Measurements from ENCODE around the gene DHRS2. TPM values are rescaled to one million over a fixed set of nuclear protein-coding genes. Genes with fewer than 3 reads are reported as not detected.
A peak's percentile ranks its signal among the peaks of the same experiment; 100 is the strongest.
"Not testable (repeated sequence)": the region's sequence is repeated elsewhere in the genome, so short reads cannot be mapped to it uniquely, and the experiment has no call there.

Gene DHRS2
- total RNA-seq, 4 donors from 2014 or later, result 0.28 to 0.37 TPM; not detected in 2

DNA sequence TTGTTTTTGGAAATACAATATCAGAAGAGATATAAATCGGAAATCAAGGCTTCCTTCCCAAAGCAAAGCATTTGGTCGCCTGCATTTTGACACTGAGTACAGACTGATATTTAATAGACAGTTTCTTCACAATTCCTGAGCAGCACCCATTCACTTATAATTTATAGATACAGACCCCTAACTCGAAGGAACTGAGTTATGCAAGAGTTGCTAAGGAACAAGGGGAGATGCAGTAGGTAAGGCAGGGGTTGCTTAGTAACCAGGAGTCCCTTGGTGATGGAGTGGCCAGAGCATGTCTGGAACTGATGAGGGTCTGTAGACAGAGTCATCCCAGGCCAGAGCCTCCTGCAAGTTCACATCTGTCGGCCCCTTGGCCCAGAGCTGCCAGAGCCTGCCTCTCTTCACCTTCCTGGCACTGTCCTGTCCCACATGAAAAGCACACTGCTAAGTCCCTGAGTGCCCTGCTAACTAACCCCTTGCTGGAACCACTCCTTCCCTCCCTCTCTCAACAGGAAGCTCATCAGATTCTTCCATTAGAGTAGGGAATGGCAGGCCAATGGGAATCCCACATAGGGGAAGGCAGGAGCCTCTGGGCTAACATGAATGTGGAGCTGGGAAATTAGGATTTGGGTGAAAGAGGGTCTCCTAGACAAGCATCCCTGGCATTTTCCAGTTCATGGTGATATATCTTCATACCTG lies 3.6 kb upstream of the DHRS2 start:
- Histone ChIP-seq H3K9me3 (no peaks in the 10 kb centered on the region), H3K27me3 (no peaks in the 10 kb centered on the region), H3K4me3 (no peak overlapping the region), H3K4me1 (no peaks in the 10 kb centered on the region), H3K36me3 (no peaks in the 10 kb centered on the region), H3K27ac (peak overlapping the region; percentile 23 to 34)
- no peak for TF ChIP-seq POLR2A (IDR thresholded peaks at IDR 0.05)
- TF ChIP-seq, protein P1, sequence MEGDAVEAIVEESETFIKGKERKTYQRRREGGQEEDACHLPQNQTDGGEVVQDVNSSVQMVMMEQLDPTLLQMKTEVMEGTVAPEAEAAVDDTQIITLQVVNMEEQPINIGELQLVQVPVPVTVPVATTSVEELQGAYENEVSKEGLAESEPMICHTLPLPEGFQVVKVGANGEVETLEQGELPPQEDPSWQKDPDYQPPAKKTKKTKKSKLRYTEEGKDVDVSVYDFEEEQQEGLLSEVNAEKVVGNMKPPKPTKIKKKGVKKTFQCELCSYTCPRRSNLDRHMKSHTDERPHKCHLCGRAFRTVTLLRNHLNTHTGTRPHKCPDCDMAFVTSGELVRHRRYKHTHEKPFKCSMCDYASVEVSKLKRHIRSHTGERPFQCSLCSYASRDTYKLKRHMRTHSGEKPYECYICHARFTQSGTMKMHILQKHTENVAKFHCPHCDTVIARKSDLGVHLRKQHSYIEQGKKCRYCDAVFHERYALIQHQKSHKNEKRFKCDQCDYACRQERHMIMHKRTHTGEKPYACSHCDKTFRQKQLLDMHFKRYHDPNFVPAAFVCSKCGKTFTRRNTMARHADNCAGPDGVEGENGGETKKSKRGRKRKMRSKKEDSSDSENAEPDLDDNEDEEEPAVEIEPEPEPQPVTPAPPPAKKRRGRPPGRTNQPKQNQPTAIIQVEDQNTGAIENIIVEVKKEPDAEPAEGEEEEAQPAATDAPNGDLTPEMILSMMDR (IDR thresholded peaks at IDR 0.05), result no peak
- DNase-seq, result no peak
- intact Hi-C loops (cut with DNase I; ENCODE audit: low total_unique reads), result no loop called here

DNA sequence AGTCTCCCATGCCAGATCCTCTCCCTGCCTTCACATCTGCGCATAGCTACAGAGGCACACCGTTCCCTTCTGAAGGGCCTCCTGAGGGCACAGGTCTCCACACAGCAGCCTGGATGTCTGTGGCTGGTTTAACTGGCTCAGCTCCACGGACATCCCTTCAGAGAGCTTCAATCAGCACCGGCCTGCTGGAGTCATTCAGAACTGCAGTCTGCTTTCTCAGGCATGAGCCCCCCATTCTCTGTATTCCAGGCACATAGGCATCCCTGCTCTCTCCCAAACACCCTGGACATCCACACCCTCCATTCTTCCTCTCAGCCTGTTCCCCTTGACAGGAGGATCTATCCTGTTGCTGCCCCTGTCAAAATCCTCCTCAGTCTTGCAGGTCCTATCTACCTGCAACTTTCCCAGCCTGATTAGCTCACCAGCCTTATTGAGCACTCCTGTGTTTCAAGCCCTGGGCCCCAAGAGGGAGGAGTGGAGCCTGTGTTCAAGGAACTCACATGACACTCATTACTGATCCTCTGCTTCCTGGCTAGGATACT lies 2.9 kb upstream of the DHRS2 start:
- Histone ChIP-seq H3K27me3 (no peaks in the 10 kb centered on the region), H3K4me1 (no peaks in the 10 kb centered on the region), H3K4me3 (no peak overlapping the region), H3K27ac (no peak overlapping the region), H3K9me3 (no peaks in the 10 kb centered on the region), H3K36me3 (no peaks in the 10 kb centered on the region)
- intact Hi-C loops (cut with DNase I; ENCODE audit: low total_unique reads), result no loop called here
- no peak for TF ChIP-seq POLR2A (IDR thresholded peaks at IDR 0.05)
- TF ChIP-seq, protein P1 (IDR thresholded peaks at IDR 0.05), result no peak
- DNase-seq, result no peak

DNA sequence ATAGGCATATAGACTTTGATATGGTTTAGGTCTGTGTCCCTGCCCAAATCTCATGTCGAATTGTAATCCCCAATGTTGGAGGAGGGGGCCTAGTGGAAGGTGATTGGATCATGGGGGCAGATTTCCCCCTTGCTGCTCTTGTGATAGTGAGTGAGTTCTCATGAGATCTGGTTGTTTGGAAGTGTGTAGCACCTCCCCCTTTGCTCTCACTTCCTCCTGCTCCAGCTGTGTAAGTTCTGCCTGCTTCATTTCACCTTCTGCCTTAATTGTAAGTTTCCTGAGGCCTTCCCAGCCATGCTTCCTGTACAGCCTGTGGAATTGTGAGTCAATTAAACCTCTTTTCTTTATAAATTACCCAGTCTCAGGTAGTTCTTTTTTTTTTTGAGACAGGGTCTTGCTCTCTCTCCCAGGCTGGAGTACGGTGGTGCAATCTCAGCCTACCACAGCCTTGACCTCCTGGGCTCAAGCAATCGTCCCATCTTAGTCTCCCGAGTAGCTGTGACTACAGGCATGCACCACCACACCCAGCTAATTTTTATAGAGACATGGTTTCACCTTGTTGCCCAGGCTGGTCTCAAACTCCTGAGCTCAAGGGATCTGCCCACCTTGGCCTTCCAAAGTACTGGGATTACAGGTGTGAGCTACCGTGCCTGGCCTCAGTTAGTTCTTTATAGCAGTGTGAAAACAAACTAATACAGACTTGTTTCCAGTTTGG lies 1.3 kb upstream of the DHRS2 start:
- DNase-seq; H3K4me1 ChIP-seq; H3K27me3 ChIP-seq; H3K9me3 ChIP-seq; H3K36me3 ChIP-seq; H3K4me3 ChIP-seq; H3K27ac ChIP-seq; intact Hi-C loops (cut with DNase I; ENCODE audit: low total_unique reads): not testable (repeated sequence)

DNA sequence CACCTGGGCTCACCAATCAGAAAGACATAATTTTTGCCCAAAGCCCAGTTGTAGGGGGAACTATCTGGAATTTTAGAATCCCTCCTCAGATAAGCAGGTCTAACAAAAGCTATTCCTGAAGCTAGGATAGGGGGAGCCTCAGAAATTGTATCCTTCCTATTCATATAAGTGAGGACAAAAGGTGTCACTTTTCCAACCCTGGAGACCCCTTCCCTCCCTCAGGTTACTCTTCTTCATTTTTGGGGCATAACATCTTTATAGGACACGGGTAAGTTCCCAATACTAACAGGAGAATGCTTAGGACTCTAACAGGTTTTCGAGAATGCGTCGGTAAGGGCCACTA lies 1.1 kb downstream of the DHRS2 start:
- H3K36me3 ChIP-seq; H3K4me1 ChIP-seq; H3K27me3 ChIP-seq; H3K4me3 ChIP-seq; intact Hi-C loops (cut with DNase I; ENCODE audit: low total_unique reads); H3K9me3 ChIP-seq; H3K27ac ChIP-seq; DNase-seq: not testable (repeated sequence)

DNA sequence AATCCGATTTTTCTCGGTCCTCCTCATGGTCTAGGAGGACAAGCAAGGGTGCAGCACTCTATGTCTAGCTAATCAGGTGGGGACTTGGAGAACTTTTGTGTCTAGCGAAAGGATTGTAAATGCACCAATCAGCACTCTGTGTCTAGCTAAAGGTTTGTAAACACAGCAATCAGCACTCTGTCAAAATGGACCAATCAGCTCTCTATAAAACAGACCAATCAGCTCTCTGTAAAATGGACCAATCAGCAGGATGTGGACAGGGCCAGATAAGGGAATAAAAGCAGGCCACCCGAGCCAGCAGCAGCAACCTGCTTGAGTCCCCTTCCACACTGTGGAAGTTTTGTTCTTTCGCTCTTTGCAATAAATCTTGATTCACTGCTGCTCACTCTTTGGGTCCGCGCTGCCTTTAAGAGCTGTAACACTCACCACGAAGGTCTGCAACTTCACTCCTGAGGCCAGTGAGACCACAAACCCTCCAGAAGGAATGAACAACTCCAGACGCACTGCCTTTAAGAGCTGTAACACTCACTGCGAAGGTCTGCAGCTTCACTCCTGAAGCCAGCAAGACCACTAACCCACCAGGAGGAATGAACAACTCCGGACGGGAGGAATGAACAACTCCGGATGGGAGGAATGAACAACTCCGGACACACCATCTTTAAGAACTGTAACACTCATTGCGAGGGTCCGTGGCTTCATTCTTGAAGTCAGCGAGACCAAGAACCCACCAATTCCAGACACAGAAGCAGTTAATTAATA lies 1.7 kb downstream of the DHRS2 start:
- H3K36me3 ChIP-seq; H3K9me3 ChIP-seq; H3K27me3 ChIP-seq; intact Hi-C loops (cut with DNase I; ENCODE audit: low total_unique reads); DNase-seq; H3K4me1 ChIP-seq; H3K4me3 ChIP-seq; H3K27ac ChIP-seq: not testable (repeated sequence)

DNA sequence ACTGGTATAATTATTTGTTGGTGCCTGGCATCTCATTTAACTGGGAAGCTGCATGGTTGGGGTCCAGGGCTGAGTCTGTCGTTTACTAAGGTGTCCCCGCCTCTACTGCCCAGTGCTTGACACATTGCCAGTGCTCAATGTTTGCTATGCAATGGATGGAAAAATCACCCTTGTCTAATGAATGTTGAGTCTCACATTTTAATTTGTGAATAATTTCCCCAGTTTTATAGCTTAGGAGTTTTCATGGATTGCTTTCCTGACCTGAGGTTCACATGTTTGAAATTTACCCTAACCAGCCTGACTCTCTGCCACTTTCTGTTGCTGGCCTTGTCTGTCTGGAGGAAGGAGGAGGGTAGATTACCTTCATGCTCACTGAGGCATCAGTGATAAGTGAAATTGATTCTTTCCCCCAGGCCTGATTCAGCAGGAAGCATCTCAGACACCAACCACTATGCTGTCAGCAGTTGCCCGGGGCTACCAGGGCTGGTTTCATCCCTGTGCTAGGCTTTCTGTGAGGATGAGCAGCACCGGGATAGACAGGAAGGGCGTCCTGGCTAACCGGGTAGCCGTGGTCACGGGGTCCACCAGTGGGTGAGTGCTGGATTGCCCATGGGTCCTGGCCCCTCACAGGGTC lies 2.4 kb downstream of the DHRS2 start:
- Histone ChIP-seq H3K4me3 (no peak overlapping the region), H3K27me3 (no peaks in the 10 kb centered on the region), H3K9me3 (no peaks in the 10 kb centered on the region), H3K36me3 (no peaks in the 10 kb centered on the region), H3K4me1 (peaks cover 0 to 3% of the 10 kb centered on the region in 2 donors), H3K27ac (no peak overlapping the region)
- DNase-seq, result no peak
- intact Hi-C loops (cut with DNase I; ENCODE audit: low total_unique reads), result no loop called here
- no peak for TF ChIP-seq POLR2A (IDR thresholded peaks at IDR 0.05)
- TF ChIP-seq, protein P1 (IDR thresholded peaks at IDR 0.05), result no peak
